Astrocyte of the cerebellum (primary cell): Measurements from ENCODE around the gene GMIP.
A peak's percentile ranks its signal among the peaks of the same experiment; 100 is the strongest.

Experiments
- DNase-seq: peaks from one replicate; pipeline ENCODE4 v3.0.0-alpha.2; 2011; ENCODE audit warnings: low read depth
- H3K4me3 ChIP-seq: 2 replicates; pipeline ENCODE4 v1.5.1; 2011; ENCODE audit warnings: mild to moderate bottlenecking, low read depth, low read length, moderate library complexity
- in situ Hi-C: cut with HindIII; loops from 2 replicates; pipeline ENCODE4 v1.10.0; 2017; ENCODE audit warnings: low sequenced_read_pairs
- TF ChIP-seq, protein P1 (sequence below): IDR thresholded peaks from 2 replicates; pipeline ENCODE4 v1.5.1; 2012; ENCODE audit warnings: low read length, low read depth, moderate library complexity, mild to moderate bottlenecking; ENCODE audit errors: missing control alignments

The GMIP gene

GRCh38 chr19:19630062-19630414, 13.4 kb downstream of the GMIP start:
- TF ChIP-seq, protein P1, sequence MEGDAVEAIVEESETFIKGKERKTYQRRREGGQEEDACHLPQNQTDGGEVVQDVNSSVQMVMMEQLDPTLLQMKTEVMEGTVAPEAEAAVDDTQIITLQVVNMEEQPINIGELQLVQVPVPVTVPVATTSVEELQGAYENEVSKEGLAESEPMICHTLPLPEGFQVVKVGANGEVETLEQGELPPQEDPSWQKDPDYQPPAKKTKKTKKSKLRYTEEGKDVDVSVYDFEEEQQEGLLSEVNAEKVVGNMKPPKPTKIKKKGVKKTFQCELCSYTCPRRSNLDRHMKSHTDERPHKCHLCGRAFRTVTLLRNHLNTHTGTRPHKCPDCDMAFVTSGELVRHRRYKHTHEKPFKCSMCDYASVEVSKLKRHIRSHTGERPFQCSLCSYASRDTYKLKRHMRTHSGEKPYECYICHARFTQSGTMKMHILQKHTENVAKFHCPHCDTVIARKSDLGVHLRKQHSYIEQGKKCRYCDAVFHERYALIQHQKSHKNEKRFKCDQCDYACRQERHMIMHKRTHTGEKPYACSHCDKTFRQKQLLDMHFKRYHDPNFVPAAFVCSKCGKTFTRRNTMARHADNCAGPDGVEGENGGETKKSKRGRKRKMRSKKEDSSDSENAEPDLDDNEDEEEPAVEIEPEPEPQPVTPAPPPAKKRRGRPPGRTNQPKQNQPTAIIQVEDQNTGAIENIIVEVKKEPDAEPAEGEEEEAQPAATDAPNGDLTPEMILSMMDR, result no peak
- DNase-seq, result no peak
- in situ Hi-C loops, result no loop called here
- H3K4me3 ChIP-seq, result no peak overlapping the region

GRCh38 chr19:19628501-19629134, 14.8 kb downstream of the GMIP start:
- peak overlapping the region; percentile 38 for H3K4me3 ChIP-seq
- in situ Hi-C loops, result no loop called here
- TF ChIP-seq, protein P1, result no peak
- DNase-seq, result no peak

DNA sequence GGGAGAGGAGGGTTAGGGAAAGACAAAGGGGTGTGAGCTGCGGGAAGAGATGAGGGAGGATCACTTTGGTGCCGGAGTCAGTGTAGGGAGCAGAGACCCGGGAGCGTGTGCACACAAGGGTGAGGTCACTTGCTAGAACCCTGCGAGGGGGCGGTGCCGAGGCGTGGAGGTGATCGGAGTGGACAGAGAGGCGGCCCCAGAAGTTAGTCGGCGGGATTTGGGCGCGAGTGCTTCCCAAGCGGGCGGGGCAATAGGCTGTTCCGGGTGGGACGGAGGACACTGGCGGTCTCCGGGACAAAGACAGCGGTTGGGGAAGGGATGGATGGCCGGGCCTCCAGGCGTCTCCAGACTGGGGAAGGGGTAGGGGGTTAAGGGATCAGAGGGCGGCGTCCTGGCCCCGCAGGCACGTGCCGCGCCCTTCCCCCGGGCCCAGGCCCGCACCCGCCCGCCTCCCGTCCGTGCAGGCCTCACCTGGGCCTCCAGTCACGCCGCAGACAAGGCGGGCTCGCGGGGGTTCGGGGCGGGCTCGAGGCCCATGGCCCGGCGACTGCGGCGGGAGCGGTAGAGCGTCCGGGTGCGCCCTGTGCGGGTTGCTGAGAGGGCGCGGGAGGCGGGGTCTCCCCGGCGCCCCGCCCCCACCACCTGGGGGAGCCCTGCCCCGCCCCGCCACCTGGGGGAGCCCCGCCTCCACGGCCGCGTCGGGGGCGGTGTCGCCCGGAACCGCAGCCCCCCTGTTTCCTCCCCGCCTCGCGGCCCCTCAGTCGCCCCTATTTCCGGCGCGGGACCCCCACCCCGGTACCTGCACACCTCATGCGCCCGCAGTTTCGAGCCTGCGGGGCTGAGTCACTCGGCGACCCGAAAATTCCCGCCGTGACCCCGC, 15.6 kb downstream of the GMIP start, which contains the start of gene LPAR2:
Gene LPAR2, minus strand, starts transcription at position 600 of the 880 bp plus-strand sequence. CDS start 945 bp downstream, outside the sequence.
- peak within 1 kb of the TSS; percentile 38 for H3K4me3 ChIP-seq
- TF ChIP-seq, protein P1, result no peak
- in situ Hi-C loops, result no loop called here
- no peak for DNase-seq

DNA sequence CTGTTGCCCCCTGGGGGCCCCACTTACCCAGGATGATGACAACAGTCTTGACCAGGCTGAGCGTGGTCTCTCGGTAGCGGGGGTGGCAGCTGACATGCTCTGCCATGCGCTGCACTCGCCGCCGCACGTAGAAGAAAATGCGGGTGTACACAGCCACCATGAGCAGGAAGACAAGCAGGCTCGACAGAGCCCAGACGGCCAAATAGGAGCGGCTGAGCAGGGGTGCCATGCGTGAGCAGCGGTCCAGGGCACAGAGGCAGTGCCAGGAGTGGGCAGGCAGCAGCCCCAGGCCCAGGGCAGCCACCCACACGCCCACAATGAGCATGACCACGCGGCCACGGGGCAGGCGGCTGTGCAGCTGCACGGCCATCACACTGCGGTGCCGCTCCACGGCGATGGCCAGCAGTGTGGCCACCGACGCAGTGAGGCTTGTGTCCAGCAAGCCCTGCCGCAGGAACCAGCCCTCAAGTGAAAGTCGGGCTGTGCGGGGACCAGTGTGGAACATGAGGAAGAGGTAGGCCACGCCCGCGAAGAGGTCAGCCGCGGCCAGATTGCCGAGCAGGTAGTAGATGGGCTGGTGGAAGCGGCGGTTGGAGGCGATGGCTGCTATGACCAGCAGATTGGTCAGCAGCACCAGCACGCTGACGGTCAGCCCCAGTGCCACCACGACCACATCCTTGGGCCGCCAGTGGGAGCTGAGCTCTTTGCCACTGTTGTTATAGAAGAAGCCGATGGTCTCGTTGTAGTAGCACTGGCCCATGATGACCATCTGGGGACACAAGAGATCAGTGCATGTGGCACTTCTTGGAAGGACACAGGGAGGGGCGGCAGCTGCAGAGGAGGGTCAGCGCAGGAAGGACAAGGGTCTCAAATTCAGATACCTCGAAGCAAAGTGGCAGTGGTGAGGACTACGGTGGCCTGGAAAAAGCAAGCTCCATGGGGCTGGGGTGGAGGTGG, 16.7 kb downstream of the GMIP start:
- no peak overlapping the region for H3K4me3 ChIP-seq
- TF ChIP-seq, protein P1, result no peak
- DNase-seq, result no peak
- in situ Hi-C loops, result no loop called here

- TF ChIP-seq, protein P1, result no peak
- in situ Hi-C loops, result no loop called here
- no peak overlapping the region for H3K4me3 ChIP-seq
- DNase-seq, result no peak
Observed at GRCh38 chr19:19624032-19624570, 19.4 kb downstream of the GMIP start.

DNA sequence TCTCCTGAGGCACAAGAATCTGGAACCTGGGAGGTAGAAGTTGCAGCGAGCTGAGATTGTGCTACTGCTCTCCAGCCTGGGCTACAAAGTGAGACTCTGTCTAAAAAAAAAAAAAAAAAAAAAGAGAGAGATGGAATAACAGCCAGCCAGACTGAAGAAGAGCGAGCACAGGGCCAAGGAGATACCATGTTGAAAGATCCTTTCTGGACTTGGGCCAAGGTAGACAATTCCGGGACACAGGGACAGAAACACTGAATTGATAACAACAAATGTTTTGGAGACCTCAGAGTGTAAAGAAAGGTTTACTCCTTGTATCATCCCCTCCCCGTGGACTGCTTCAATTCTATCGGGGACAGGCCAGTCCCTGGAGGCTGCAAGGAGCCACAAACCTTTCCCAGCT, 20.1 kb downstream of the GMIP start:
- in situ Hi-C loops, result no loop called here
- DNase-seq, result no peak
- no peak overlapping the region for H3K4me3 ChIP-seq
- TF ChIP-seq, protein P1, result no peak
